Glutamatergic neuron (in vitro differentiated cells): ENCODE measurements around the gene ZNF22. TPM values are rescaled to one million over a fixed set of nuclear protein-coding genes. Genes with fewer than 3 reads are reported as not detected.
A peak's percentile ranks its signal among the peaks of the same experiment; 100 is the strongest.

Source experiments
- DNase-seq: peaks from one replicate; pipeline ENCODE4 v3.0.0; 2022
- H3K27ac Mint-ChIP-seq: one replicate; pipeline ENCODE4 v1.8.0; 2020; ENCODE audit warnings: mild to moderate bottlenecking, mixed read lengths, inconsistent platforms; ENCODE audit not compliant: unreplicated experiment
- H3K27me3 Mint-ChIP-seq: one replicate; pipeline ENCODE4 v1.8.0; 2020; ENCODE audit warnings: mild to moderate bottlenecking, moderate library complexity, mixed read lengths, inconsistent platforms; ENCODE audit not compliant: unreplicated experiment
- H3K36me3 Mint-ChIP-seq: one replicate; pipeline ENCODE4 v1.8.0; 2020; ENCODE audit warnings: mild to moderate bottlenecking, mixed read lengths, inconsistent platforms; ENCODE audit not compliant: unreplicated experiment
- H3K4me1 Mint-ChIP-seq: one replicate; pipeline ENCODE4 v1.8.0; 2020; ENCODE audit warnings: mild to moderate bottlenecking, low read depth, mixed read lengths, inconsistent platforms; ENCODE audit not compliant: unreplicated experiment
- H3K4me3 Mint-ChIP-seq: one replicate; pipeline ENCODE4 v1.8.0; 2020; ENCODE audit warnings: mild to moderate bottlenecking, mixed read lengths, inconsistent platforms; ENCODE audit not compliant: unreplicated experiment
- H3K9me3 Mint-ChIP-seq: one replicate; pipeline ENCODE4 v1.8.0; 2020; ENCODE audit warnings: mild to moderate bottlenecking, moderate library complexity, mixed read lengths, inconsistent platforms; ENCODE audit not compliant: unreplicated experiment
- CTCF ChIP-seq: fragments of 200-600 bp; sonication (generic); IDR thresholded peaks from one replicate; pipeline ENCODE4 v1.5.0; 2021; ENCODE audit not compliant: partially characterized antibody, unreplicated experiment
- total RNA-seq: library from RNA; stranded (reverse); fragmentation: NEBNext Ultra II Directional; extraction: Animal tissue kit (Norgen Biotek cat#: 25700); gene quantifications from one replicate; pipeline ENCODE4 v1.2.1, GENCODE V29; 2021; ENCODE audit not compliant: unreplicated experiment

ZNF22 gene
- total RNA-seq, 1 donor from 2014 or later, result 40.2 TPM

- no peak for TF ChIP-seq CTCF
- H3K4me1 Mint-ChIP-seq, result peaks cover 42% of the 10 kb centered on the region
- H3K27ac Mint-ChIP-seq, result no peak overlapping the region
- H3K36me3 Mint-ChIP-seq, result no peaks in the 10 kb centered on the region
- peaks cover 20% of the 10 kb centered on the region for H3K9me3 Mint-ChIP-seq
- no peak for DNase-seq
- peak overlapping the region; percentile 18 for H3K4me3 Mint-ChIP-seq
- H3K27me3 Mint-ChIP-seq, result peaks cover 18% of the 10 kb centered on the region
Observed at GRCh38 chr10:44981172-44982113, 19.3 kb upstream of the ZNF22 start.

- no peaks in the 10 kb centered on the region for H3K36me3 Mint-ChIP-seq
- no peak for TF ChIP-seq CTCF
- no peak overlapping the region for H3K27ac Mint-ChIP-seq
- DNase-seq, result peak; percentile 43
- H3K4me1 Mint-ChIP-seq, result peaks cover 37% of the 10 kb centered on the region
- H3K4me3 Mint-ChIP-seq, result no peak overlapping the region
- peaks cover 16% of the 10 kb centered on the region for H3K27me3 Mint-ChIP-seq
- H3K9me3 Mint-ChIP-seq, result peaks cover 16% of the 10 kb centered on the region
Observed at GRCh38 chr10:44982114-44982460, 18.6 kb upstream of the ZNF22 start.

GRCh38 chr10:44982496-44982895 lies 18.2 kb upstream of the ZNF22 start:
- no peak for TF ChIP-seq CTCF
- Mint-ChIP-seq H3K4me1 (peaks cover 36% of the 10 kb centered on the region), H3K36me3 (no peaks in the 10 kb centered on the region), H3K27ac (no peak overlapping the region), H3K4me3 (peak overlapping the region; percentile 30), H3K9me3 (peaks cover 16% of the 10 kb centered on the region), H3K27me3 (peaks cover 16% of the 10 kb centered on the region)
- no peak for DNase-seq

- Mint-ChIP-seq H3K9me3 (peaks cover 16% of the 10 kb centered on the region), H3K4me1 (peaks cover 36% of the 10 kb centered on the region), H3K27me3 (peaks cover 16% of the 10 kb centered on the region), H3K36me3 (peaks cover under 1% of the 10 kb centered on the region), H3K4me3 (no peak overlapping the region), H3K27ac (no peak overlapping the region)
- no peak for DNase-seq
- no peak for TF ChIP-seq CTCF
Observed at GRCh38 chr10:44983066-44983894, 17.4 kb upstream of the ZNF22 start.

- DNase-seq, result no peak
- H3K9me3 Mint-ChIP-seq, result peaks cover 12% of the 10 kb centered on the region
- no peak overlapping the region for H3K4me3 Mint-ChIP-seq
- H3K4me1 Mint-ChIP-seq, result peaks cover 36% of the 10 kb centered on the region
- H3K27me3 Mint-ChIP-seq, result peaks cover 15% of the 10 kb centered on the region
- no peak for TF ChIP-seq CTCF
- H3K27ac Mint-ChIP-seq, result no peak overlapping the region
- peaks cover 5% of the 10 kb centered on the region for H3K36me3 Mint-ChIP-seq
Observed at GRCh38 chr10:44983895-44984278, 16.8 kb upstream of the ZNF22 start.
